ENCODE results near the gene CFAP61.

The CFAP61 gene

GRCh38 chr20:20019123-20019522 lies 33.2 kb upstream of the CFAP61 start:
- DNase-seq (ENCODE audit: low spot score) = no peak
- TF ChIP-seq CTCF (IDR thresholded peaks at IDR 0.05; ENCODE audit: borderline replicate concordance, control extremely low read depth, extremely low read depth, insufficient read depth, missing control alignments) = no peak
- in situ Hi-C loops (cut with MboI; ENCODE audit: low sequenced_read_pairs, unreplicated experiment) = no loop called here

GRCh38 chr20:20020908-20021307 lies 31.4 kb upstream of the CFAP61 start:
- DNase-seq (ENCODE audit: low spot score) = no peak
- in situ Hi-C loops (cut with MboI; ENCODE audit: low sequenced_read_pairs, unreplicated experiment) = no loop called here
- TF ChIP-seq CTCF (IDR thresholded peaks at IDR 0.05; ENCODE audit: borderline replicate concordance, control extremely low read depth, extremely low read depth, insufficient read depth, missing control alignments) = no peak

- in situ Hi-C loops (cut with MboI; ENCODE audit: low sequenced_read_pairs, unreplicated experiment) = no loop called here
- no peak for DNase-seq (ENCODE audit: low spot score)
- no peak for TF ChIP-seq CTCF (IDR thresholded peaks at IDR 0.05; ENCODE audit: borderline replicate concordance, control extremely low read depth, extremely low read depth, insufficient read depth, missing control alignments)
Measured at GRCh38 chr20:20021835-20022234, 30.5 kb upstream of the CFAP61 start.

- peak; percentile 53 for DNase-seq (ENCODE audit: low spot score)
- in situ Hi-C loops (cut with MboI; ENCODE audit: low sequenced_read_pairs, unreplicated experiment) = no loop called here
- no peak for TF ChIP-seq CTCF (IDR thresholded peaks at IDR 0.05; ENCODE audit: borderline replicate concordance, control extremely low read depth, extremely low read depth, insufficient read depth, missing control alignments)
Measured at GRCh38 chr20:20022498-20022897, 29.8 kb upstream of the CFAP61 start.

GRCh38 chr20:20023395-20023794 lies 28.9 kb upstream of the CFAP61 start:
- no peak for DNase-seq (ENCODE audit: low spot score)
- TF ChIP-seq CTCF (IDR thresholded peaks at IDR 0.05; ENCODE audit: borderline replicate concordance, control extremely low read depth, extremely low read depth, insufficient read depth, missing control alignments) = no peak
- in situ Hi-C loops (cut with MboI; ENCODE audit: low sequenced_read_pairs, unreplicated experiment) = no loop called here

- no peak for DNase-seq (ENCODE audit: low spot score)
- in situ Hi-C loops (cut with MboI; ENCODE audit: low sequenced_read_pairs, unreplicated experiment) = no loop called here
- TF ChIP-seq CTCF (IDR thresholded peaks at IDR 0.05; ENCODE audit: borderline replicate concordance, control extremely low read depth, extremely low read depth, insufficient read depth, missing control alignments) = no peak
Measured at GRCh38 chr20:20024942-20025341, 27.4 kb upstream of the CFAP61 start.

GRCh38 chr20:20027284-20027683 lies 25.0 kb upstream of the CFAP61 start:
- no peak for TF ChIP-seq CTCF (IDR thresholded peaks at IDR 0.05; ENCODE audit: borderline replicate concordance, control extremely low read depth, extremely low read depth, insufficient read depth, missing control alignments)
- in situ Hi-C loops (cut with MboI; ENCODE audit: low sequenced_read_pairs, unreplicated experiment) = no loop called here
- no peak for DNase-seq (ENCODE audit: low spot score)
